T-cell (primary cell): ENCODE results near the gene OPRL1. TPM values are rescaled to one million over a fixed set of nuclear protein-coding genes. Genes with fewer than 3 reads are reported as not detected.

Experiments
- ATAC-seq, 4 experiments: fragments of 200-7000 bp in 3 of 4; fragments of 150-1000 bp in 1 of 4; cut with Tn5 transposase; replicated peaks in 1 of 4; 1 replicate in 3 of 4; 2 replicates in 1 of 4; pipeline ENCODE4 v1.10.0; 2021; ENCODE audit warnings: moderate library complexity in 3 of 4, mild to moderate bottlenecking in 2 of 4, moderate number of reproducible peaks in 1 of 4
- CTCF ChIA-PET, 2 donors: fragments of 300-600 bp; sonication (Branson Sonifier 250); formaldehyde crosslinking; loops; one replicate each; lab custom pipeline; 2022; ENCODE audit warnings: antibody characterized with exemption in 2 of 2; lab: Charles Lee
- POLR2A ChIA-PET, 2 donors: fragments of 300-600 bp; sonication (Branson Sonifier 250); formaldehyde crosslinking; loops; one replicate each; lab custom pipeline; 2022; ENCODE audit warnings: antibody characterized with exemption in 2 of 2; lab: Charles Lee
- DNase-seq, 35 experiments: peaks; one replicate each; pipeline versions ENCODE4 v3.0.0 to v3.0.0-alpha.2; 2013 to 2023
- H3K27ac ChIP-seq: one replicate; pipeline ENCODE4 v1.5.1; 2013; ENCODE audit warnings: low read length
- H3K27me3 ChIP-seq, 2 experiments: replicated peaks in 1 of 2; 1 replicate in 1 of 2; 2 replicates in 1 of 2; pipeline versions ENCODE4 v1.6.1 to v1.7.0; 2013; ENCODE audit warnings: low read length in 1 of 2, mixed read lengths in 1 of 2; ENCODE audit not compliant: control insufficient read depth in 2 of 2, insufficient read depth in 2 of 2; ENCODE audit errors: extremely low read depth in 1 of 2
- H3K36me3 ChIP-seq, 2 donors: 1 replicate in 1 of 2; 2 replicates in 1 of 2; pipeline versions ENCODE4 v1.6.1 to v1.7.0; 2013; ENCODE audit warnings: low read length in 1 of 2; ENCODE audit not compliant: control insufficient read depth in 2 of 2, insufficient read depth in 1 of 2; ENCODE audit errors: extremely low read depth in 1 of 2
- H3K4me1 ChIP-seq, 2 experiments: 1 replicate in 1 of 2; 2 replicates in 1 of 2; pipeline versions ENCODE4 v1.6.1 to v1.7.0; 2013; ENCODE audit warnings: low read length in 2 of 2, mixed read lengths in 1 of 2; ENCODE audit not compliant: insufficient read depth in 2 of 2, control insufficient read depth in 1 of 2; ENCODE audit errors: extremely low read depth in 1 of 2
- H3K4me3 ChIP-seq, 2 donors: 1 replicate in 1 of 2; 2 replicates in 1 of 2; pipeline versions ENCODE4 v1.5.1 to v1.7.0; 2013; ENCODE audit warnings: mild to moderate bottlenecking in 2 of 2, low read length in 1 of 2, moderate library complexity in 1 of 2; ENCODE audit not compliant: control insufficient read depth in 1 of 2; ENCODE audit errors: extremely low read depth in 1 of 2
- H3K9me3 ChIP-seq: 2 replicates; pipeline ENCODE4 v1.7.0; 2013
- H3K27ac Mint-ChIP-seq, 2 donors: one replicate each; pipeline ENCODE4 v1.8.0; 2020 to 2021; ENCODE audit warnings: mild to moderate bottlenecking in 2 of 2, mixed read lengths in 2 of 2
- H3K27me3 Mint-ChIP-seq, 2 donors: one replicate each; pipeline ENCODE4 v1.8.0; 2021 to 2022; ENCODE audit warnings: mixed read lengths in 2 of 2
- H3K36me3 Mint-ChIP-seq: one replicate; pipeline ENCODE4 v1.8.0; 2021; ENCODE audit warnings: mixed read lengths
- H3K4me1 Mint-ChIP-seq, 3 donors: one replicate each; pipeline ENCODE4 v1.8.0; 2020 to 2022; ENCODE audit warnings: mixed read lengths in 3 of 3, mild to moderate bottlenecking in 1 of 3
- H3K4me3 Mint-ChIP-seq, 3 donors: one replicate each; pipeline ENCODE4 v1.8.0; 2020 to 2022; ENCODE audit warnings: mild to moderate bottlenecking in 3 of 3, mixed read lengths in 3 of 3, moderate library complexity in 3 of 3
- H3K9me3 Mint-ChIP-seq, 3 donors: one replicate each; pipeline ENCODE4 v1.8.0; 2020 to 2022; ENCODE audit warnings: mixed read lengths in 3 of 3
- WGBS: methylation state at CpG from one replicate; pipeline ENCODE4 v1.1.5; 2013; ENCODE audit warnings: missing lambda C conversion rate; ENCODE audit not compliant: insufficient coverage; 5-methylcytosine and 5-hydroxymethylcytosine counted together
- total RNA-seq, 35 experiments: library from RNA in 6 of 35; stranded (reverse) in 6 of 35; fragments of 120-200 nt in 1 of 35; gene quantifications; one replicate each; pipeline versions ENCODE4 v1.2.1 to v1.2.4 and lab custom pipeline; 2013 to 2026

The OPRL1 gene
- total RNA-seq (1 to 10 TPM; 1.1 to 1.9 (median 1.5) TPM), total RNA-seq (lab: John Stamatoyannopoulos, UW) (0.04 to 4.0 (median 1.9) reads per million in 29 experiments)
- total RNA-seq (2013), result 0.96 TPM

GRCh38 chr20:64080013-64080812, at the start of gene OPRL1:
Gene OPRL1, plus strand, starts transcription at chr20:64080082. Its CDS starts 12,639 bp downstream, at chr20:64092721.
- H3K9me3 Mint-ChIP-seq, result no peaks in the 10 kb centered on the region
- peaks cover 44 to 51% (median 49%) of the 10 kb centered on the region in 3 donors for H3K4me1 Mint-ChIP-seq
- H3K36me3 Mint-ChIP-seq, result peaks cover 3% of the 10 kb centered on the region
- peak within 1 kb of the TSS; percentile 90 to 97 for H3K4me3 ChIP-seq
- peaks cover 28 to 78% of the 10 kb centered on the region in 2 experiments for H3K4me1 ChIP-seq
- H3K27me3 ChIP-seq, result peaks cover 0 to 18% of the 10 kb centered on the region in 2 experiments
- peak within 1 kb of the TSS; percentile 83 for H3K27ac ChIP-seq
- H3K9me3 ChIP-seq, result no peaks in the 10 kb centered on the region
- ChIA-PET POLR2A (interaction anchor here in 1 of 2 donors (0.5 kb wide), 1 partner anchor 560 kb away, joined by 5 read pairs; no protein-coding TSS in a partner anchor), CTCF (no interaction called here)
- ATAC-seq, result peak; percentile 38 to 67 (median 44)
- peaks cover 0 to 11% of the 10 kb centered on the region in 2 donors for H3K36me3 ChIP-seq
- peak within 1 kb of the TSS; percentile 83 to 91 (median 88) for H3K4me3 Mint-ChIP-seq
- WGBS, result 11% methylated on average over 60 of the region's 62 CpGs
- H3K27ac Mint-ChIP-seq, result peak within 1 kb of the TSS; percentile 89 to 94
- H3K27me3 Mint-ChIP-seq, result peaks cover 0 to 5% of the 10 kb centered on the region in 2 donors
- DNase-seq, result peak in 31 of 35 experiments; percentile 31 to 82 (median 54)

DNA sequence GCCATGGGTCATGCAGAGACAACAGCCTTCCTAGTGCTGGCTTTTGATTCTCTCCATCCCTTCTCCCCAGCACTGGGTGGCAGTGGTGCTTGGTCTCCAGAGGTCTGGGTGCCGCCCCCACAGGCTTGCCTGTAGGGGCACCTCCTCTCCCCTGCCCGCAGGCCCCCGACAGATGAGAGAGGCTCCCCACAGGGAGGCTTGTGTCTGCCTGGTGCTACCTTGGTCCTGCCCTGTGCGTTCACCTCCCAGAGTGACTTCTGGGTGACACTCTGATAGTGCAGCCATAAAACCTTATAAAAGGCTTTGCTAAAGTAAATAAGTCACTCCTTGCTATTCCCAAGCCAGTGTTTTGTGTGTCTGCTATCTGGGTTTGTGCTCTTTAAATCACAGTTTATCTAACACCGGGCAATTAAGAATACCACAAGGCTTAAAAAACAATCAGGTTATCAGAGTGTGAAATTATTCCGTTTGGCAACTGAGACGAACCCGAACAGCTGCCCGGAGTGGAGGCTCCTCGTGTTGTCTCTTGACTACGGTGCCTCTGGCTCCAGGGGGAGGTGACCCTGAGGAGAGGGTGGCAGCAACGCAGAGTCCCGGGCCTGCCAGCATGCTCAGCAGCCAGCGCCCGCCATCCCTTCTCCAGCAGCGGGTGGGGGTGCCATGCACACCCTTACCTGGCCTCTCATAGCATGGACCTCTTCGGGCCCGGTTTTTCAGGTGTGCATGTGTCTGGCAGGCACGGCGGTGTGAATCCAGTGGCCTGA, 49.3 kb upstream of the OPRL1 start:
- peaks cover 47% of the 10 kb centered on the region for H3K36me3 Mint-ChIP-seq
- no peak for DNase-seq
- CTCF ChIA-PET, result interaction anchor here in 1 of 2 donors (0.6 kb wide), 1 partner anchor 19 kb away, joined by 3 read pairs; no protein-coding TSS in a partner anchor

GRCh38 chr20:64031822-64032314, 48.0 kb upstream of the OPRL1 start:
- no peak overlapping the region for H3K4me3 ChIP-seq
- H3K4me1 ChIP-seq, result peaks cover 0 to 33% of the 10 kb centered on the region in 2 experiments
- H3K9me3 ChIP-seq, result no peaks in the 10 kb centered on the region
- H3K4me3 Mint-ChIP-seq, result no peak overlapping the region
- H3K9me3 Mint-ChIP-seq, result no peaks in the 10 kb centered on the region
- no peaks in the 10 kb centered on the region for H3K27me3 Mint-ChIP-seq
- 94% methylated on average over 14 of the region's 19 CpGs for WGBS
- no peak overlapping the region for H3K27ac Mint-ChIP-seq
- H3K36me3 ChIP-seq, result peaks cover 52 to 61% of the 10 kb centered on the region in 2 donors
- ChIA-PET POLR2A (no interaction called here), CTCF (interaction anchor here in 1 of 2 donors (0.6 kb wide), 1 partner anchor 43 kb away, joined by 3 read pairs; no protein-coding TSS in a partner anchor)
- H3K27me3 ChIP-seq, result no peaks in the 10 kb centered on the region
- no peak overlapping the region for H3K27ac ChIP-seq
- H3K36me3 Mint-ChIP-seq, result peaks cover 40% of the 10 kb centered on the region
- no peak for ATAC-seq
- no peak for DNase-seq
- H3K4me1 Mint-ChIP-seq, result peaks cover 24 to 37% (median 27%) of the 10 kb centered on the region in 3 donors

More for the DNA sequence above, 49.3 kb upstream of the OPRL1 start:
- Histone ChIP-seq H3K9me3 (no peaks in the 10 kb centered on the region), H3K27ac (no peak overlapping the region), H3K36me3 (peaks cover 62 to 73% of the 10 kb centered on the region in 2 donors), H3K4me1 (peaks cover 0 to 20% of the 10 kb centered on the region in 2 experiments), H3K27me3 (no peaks in the 10 kb centered on the region), H3K4me3 (no peak overlapping the region)
- Mint-ChIP-seq H3K9me3 (no peaks in the 10 kb centered on the region), H3K4me1 (peaks cover 17 to 24% (median 23%) of the 10 kb centered on the region in 3 donors), H3K27ac (peak overlapping the region in 1 of 2 donors; percentile 46), H3K4me3 (no peak overlapping the region), H3K27me3 (no peaks in the 10 kb centered on the region)
- POLR2A ChIA-PET, result no interaction called here
- ATAC-seq, result no peak
- WGBS, result 98% methylated on average over 19 of the region's 20 CpGs

GRCh38 chr20:64032706-64033624, 46.9 kb upstream of the OPRL1 start:
- peaks cover 29% of the 10 kb centered on the region for H3K36me3 Mint-ChIP-seq
- H3K27me3 Mint-ChIP-seq, result no peaks in the 10 kb centered on the region
- peak overlapping the region in 1 of 2 donors; percentile 98 for H3K27ac Mint-ChIP-seq
- H3K4me1 Mint-ChIP-seq, result peaks cover 34 to 48% (median 38%) of the 10 kb centered on the region in 3 donors
- H3K9me3 Mint-ChIP-seq, result no peaks in the 10 kb centered on the region
- no peak for DNase-seq
- Histone ChIP-seq H3K27me3 (peaks cover 0 to 7% of the 10 kb centered on the region in 2 experiments), H3K4me1 (peaks cover 0 to 44% of the 10 kb centered on the region in 2 experiments), H3K9me3 (no peaks in the 10 kb centered on the region), H3K27ac (no peak overlapping the region), H3K4me3 (no peak overlapping the region), H3K36me3 (peaks cover 41 to 50% of the 10 kb centered on the region in 2 donors)
- CTCF ChIA-PET, result no interaction called here
- WGBS, result 97% methylated on average over 28 of the region's 31 CpGs
- H3K4me3 Mint-ChIP-seq, result no peak overlapping the region
- no peak for ATAC-seq
- POLR2A ChIA-PET, result no interaction called here

GRCh38 chr20:64033981-64034493, 45.8 kb upstream of the OPRL1 start:
- DNase-seq, result no peak
- WGBS, result 94% methylated on average over 9 of the region's 11 CpGs
- H3K27ac ChIP-seq, result peak overlapping the region; percentile 74
- Mint-ChIP-seq H3K4me1 (peaks cover 34 to 48% (median 38%) of the 10 kb centered on the region in 3 donors), H3K27ac (peak overlapping the region; percentile 71 to 98), H3K4me3 (peak overlapping the region in 1 of 3 donors; percentile 66), H3K27me3 (no peaks in the 10 kb centered on the region), H3K9me3 (no peaks in the 10 kb centered on the region), H3K36me3 (peaks cover 22% of the 10 kb centered on the region)
- H3K9me3 ChIP-seq, result no peaks in the 10 kb centered on the region
- H3K4me1 ChIP-seq, result peaks cover 0 to 52% of the 10 kb centered on the region in 2 experiments
- peaks cover 0 to 7% of the 10 kb centered on the region in 2 experiments for H3K27me3 ChIP-seq
- POLR2A ChIA-PET, result no interaction called here
- ATAC-seq, result no peak
- H3K36me3 ChIP-seq, result peaks cover 35 to 40% of the 10 kb centered on the region in 2 donors
- H3K4me3 ChIP-seq, result no peak overlapping the region
- CTCF ChIA-PET, result no interaction called here
